ENCODE data around the gene FZD1.

Gene FZD1

DNA sequence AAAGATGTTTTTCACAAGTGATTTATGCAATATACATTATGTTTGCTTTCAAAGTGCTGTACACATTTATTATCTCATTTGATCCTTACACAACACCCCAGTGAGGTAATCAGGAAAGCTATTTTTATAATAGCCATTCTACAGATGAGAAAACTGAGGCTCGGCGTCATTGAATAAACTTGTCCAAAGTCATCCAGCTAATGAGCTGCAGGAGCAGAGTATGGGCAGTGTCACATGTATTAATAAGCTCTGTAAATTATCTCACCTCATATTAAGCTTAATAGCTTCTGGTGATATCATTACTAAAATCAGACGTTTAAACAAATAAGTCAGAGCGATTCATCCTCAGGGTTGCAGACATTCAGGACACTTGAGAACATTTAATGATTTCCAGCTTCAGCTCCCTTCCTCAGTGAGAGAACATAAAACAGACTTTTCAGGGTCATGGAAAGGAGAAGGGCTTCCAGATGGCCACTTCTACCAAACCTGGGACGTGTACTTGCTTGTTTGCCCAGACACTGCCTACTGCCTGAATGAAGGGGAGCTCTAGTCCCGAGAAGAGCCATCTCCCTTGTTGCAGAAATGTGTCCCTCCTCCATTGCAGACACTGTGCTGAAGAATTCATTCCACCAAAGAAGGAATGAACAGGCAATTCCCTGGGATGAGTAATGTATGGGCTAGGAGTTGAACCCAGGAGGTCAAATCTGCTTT is 20.5 kb upstream of the FZD1 start:
- Histone ChIP-seq H3K27me3 (ENCODE audit: low read depth, low read length) (no peaks in the 10 kb centered on the region), H3K27ac (ENCODE audit: low read length) (no peak overlapping the region), H3K4me2 (ENCODE audit: low read length) (no peak overlapping the region), H4K20me1 (ENCODE audit: insufficient read depth, low read length) (no peaks in the 10 kb centered on the region), H3K4me1 (ENCODE audit: low read length) (no peaks in the 10 kb centered on the region), H3K79me2 (ENCODE audit: low read length) (no peaks in the 10 kb centered on the region), H3K9me3 (ENCODE audit: insufficient read depth, low read length) (no peaks in the 10 kb centered on the region), H3K4me3 (ENCODE audit: low read length) (no peak overlapping the region), H3K36me3 (replicated peaks; ENCODE audit: low read depth, low read length) (no peaks in the 10 kb centered on the region), H3K9ac (ENCODE audit: low read length) (no peak overlapping the region), H2AFZ (ENCODE audit: low read depth, low read length) (no peak overlapping the region)
- TF ChIP-seq, protein P1, sequence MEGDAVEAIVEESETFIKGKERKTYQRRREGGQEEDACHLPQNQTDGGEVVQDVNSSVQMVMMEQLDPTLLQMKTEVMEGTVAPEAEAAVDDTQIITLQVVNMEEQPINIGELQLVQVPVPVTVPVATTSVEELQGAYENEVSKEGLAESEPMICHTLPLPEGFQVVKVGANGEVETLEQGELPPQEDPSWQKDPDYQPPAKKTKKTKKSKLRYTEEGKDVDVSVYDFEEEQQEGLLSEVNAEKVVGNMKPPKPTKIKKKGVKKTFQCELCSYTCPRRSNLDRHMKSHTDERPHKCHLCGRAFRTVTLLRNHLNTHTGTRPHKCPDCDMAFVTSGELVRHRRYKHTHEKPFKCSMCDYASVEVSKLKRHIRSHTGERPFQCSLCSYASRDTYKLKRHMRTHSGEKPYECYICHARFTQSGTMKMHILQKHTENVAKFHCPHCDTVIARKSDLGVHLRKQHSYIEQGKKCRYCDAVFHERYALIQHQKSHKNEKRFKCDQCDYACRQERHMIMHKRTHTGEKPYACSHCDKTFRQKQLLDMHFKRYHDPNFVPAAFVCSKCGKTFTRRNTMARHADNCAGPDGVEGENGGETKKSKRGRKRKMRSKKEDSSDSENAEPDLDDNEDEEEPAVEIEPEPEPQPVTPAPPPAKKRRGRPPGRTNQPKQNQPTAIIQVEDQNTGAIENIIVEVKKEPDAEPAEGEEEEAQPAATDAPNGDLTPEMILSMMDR (IDR thresholded peaks at IDR 0.05; ENCODE audit: low read depth, low read length) = no peak
- TF ChIP-seq EZH2phosphoT487 (IDR thresholded peaks at IDR 0.05; ENCODE audit: low read depth) = no peak

DNA sequence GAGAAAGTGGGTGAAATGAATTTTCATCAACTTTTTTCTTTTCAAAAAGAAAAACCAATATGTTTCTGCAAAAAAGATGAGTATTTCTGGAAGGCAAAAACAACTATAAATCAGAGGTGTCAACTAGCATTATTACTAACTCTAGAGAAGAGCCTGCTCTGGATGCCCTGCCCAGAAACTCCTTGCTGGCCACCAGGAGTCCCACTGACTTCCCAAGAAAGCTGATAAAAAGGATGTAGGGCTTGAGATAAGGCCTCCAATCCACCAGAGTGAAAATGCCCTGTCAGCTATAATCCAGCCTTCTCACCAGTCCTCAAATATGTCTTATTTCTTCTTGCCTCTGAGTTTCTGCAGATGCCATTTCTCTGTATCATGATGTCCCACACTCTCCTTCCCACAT is 16.7 kb upstream of the FZD1 start:
- Histone ChIP-seq H3K4me2 (ENCODE audit: low read length) (no peak overlapping the region), H3K9ac (ENCODE audit: low read length) (no peak overlapping the region), H3K9me3 (ENCODE audit: insufficient read depth, low read length) (no peaks in the 10 kb centered on the region), H3K4me1 (ENCODE audit: low read length) (no peaks in the 10 kb centered on the region), H3K79me2 (ENCODE audit: low read length) (no peaks in the 10 kb centered on the region), H3K4me3 (ENCODE audit: low read length) (no peak overlapping the region), H2AFZ (ENCODE audit: low read depth, low read length) (no peak overlapping the region), H3K27ac (ENCODE audit: low read length) (no peak overlapping the region), H3K27me3 (ENCODE audit: low read depth, low read length) (no peaks in the 10 kb centered on the region), H4K20me1 (ENCODE audit: insufficient read depth, low read length) (no peaks in the 10 kb centered on the region), H3K36me3 (replicated peaks; ENCODE audit: low read depth, low read length) (no peaks in the 10 kb centered on the region)
- TF ChIP-seq, protein P1 (IDR thresholded peaks at IDR 0.05; ENCODE audit: low read depth, low read length) = no peak
- TF ChIP-seq EZH2phosphoT487 (IDR thresholded peaks at IDR 0.05; ENCODE audit: low read depth) = no peak

DNA sequence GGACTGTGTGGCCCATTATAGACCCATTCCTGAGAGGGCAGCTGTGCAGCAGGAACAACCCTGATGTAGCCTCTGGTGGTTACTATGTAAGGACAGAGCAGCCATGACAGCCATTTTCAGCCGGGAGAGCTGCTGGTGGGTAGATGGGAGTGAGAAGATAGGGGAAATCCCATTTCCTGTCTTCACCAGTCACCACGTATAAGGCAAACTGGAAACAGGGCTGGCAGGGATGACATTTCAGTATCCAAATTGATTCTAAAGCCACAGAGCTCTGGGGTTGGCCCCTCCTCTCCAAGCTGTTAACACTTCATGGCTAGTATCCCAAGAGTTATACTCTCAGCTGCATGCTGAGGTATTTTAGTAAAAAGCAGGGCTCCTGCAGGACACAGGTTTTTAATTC is 15.2 kb upstream of the FZD1 start:
- TF ChIP-seq, protein P1 (IDR thresholded peaks at IDR 0.05; ENCODE audit: low read depth, low read length) = no peak
- no peak for TF ChIP-seq EZH2phosphoT487 (IDR thresholded peaks at IDR 0.05; ENCODE audit: low read depth)
- H3K9ac ChIP-seq (ENCODE audit: low read length) = no peak overlapping the region
- no peaks in the 10 kb centered on the region for H4K20me1 ChIP-seq (ENCODE audit: insufficient read depth, low read length)
- no peak overlapping the region for H2AFZ ChIP-seq (ENCODE audit: low read depth, low read length)
- H3K79me2 ChIP-seq (ENCODE audit: low read length) = no peaks in the 10 kb centered on the region
- no peaks in the 10 kb centered on the region for H3K36me3 ChIP-seq (replicated peaks; ENCODE audit: low read depth, low read length)
- no peak overlapping the region for H3K4me2 ChIP-seq (ENCODE audit: low read length)
- no peaks in the 10 kb centered on the region for H3K4me1 ChIP-seq (ENCODE audit: low read length)
- H3K27me3 ChIP-seq (ENCODE audit: low read depth, low read length) = no peaks in the 10 kb centered on the region
- no peak overlapping the region for H3K4me3 ChIP-seq (ENCODE audit: low read length)
- no peak overlapping the region for H3K27ac ChIP-seq (ENCODE audit: low read length)
- no peaks in the 10 kb centered on the region for H3K9me3 ChIP-seq (ENCODE audit: insufficient read depth, low read length)

DNA sequence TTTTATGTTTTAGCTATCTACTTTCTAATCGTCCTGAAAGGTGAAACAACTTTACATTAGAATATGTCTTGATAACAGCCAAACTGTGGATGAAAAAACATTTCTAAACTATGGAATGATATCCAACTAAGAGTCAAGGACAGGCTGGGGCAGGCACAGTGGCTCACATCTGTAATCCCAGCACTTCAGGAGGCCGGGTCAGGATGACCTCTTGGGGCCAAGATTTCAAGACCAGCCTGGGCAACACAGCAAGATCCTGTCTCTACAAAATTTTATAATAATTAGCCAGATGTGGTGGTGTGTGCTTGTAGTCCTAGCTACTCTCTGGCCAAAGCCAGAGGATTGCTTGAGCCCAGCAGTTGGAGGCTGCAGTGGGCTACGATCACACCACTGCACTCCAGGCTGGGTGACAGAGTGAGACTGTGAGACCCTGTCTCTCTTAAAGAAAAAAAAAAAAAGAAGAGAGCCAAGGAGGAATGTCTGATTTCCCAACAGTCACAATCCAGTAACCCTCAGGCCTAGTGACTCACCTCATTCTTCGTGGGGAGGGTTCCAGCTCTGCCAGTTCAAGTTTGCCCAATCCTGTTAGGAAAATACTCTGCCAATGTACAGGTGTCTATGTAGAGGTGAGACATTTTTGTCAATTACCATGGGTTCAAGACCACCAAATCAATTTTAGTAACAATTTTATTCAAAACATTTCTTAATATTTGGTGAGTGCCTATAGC is 14.6 kb upstream of the FZD1 start:
- H3K9me3 ChIP-seq (ENCODE audit: insufficient read depth, low read length) = no peaks in the 10 kb centered on the region
- H3K27ac ChIP-seq (ENCODE audit: low read length) = no peak overlapping the region
- no peaks in the 10 kb centered on the region for H3K79me2 ChIP-seq (ENCODE audit: low read length)
- H3K27me3 ChIP-seq (ENCODE audit: low read depth, low read length) = no peaks in the 10 kb centered on the region
- no peak for TF ChIP-seq EZH2phosphoT487 (IDR thresholded peaks at IDR 0.05; ENCODE audit: low read depth)
- TF ChIP-seq, protein P1 (IDR thresholded peaks at IDR 0.05; ENCODE audit: low read depth, low read length) = no peak
- H2AFZ ChIP-seq (ENCODE audit: low read depth, low read length) = no peak overlapping the region
- H4K20me1 ChIP-seq (ENCODE audit: insufficient read depth, low read length) = no peaks in the 10 kb centered on the region
- no peak overlapping the region for H3K9ac ChIP-seq (ENCODE audit: low read length)
- no peaks in the 10 kb centered on the region for H3K4me1 ChIP-seq (ENCODE audit: low read length)
- no peaks in the 10 kb centered on the region for H3K36me3 ChIP-seq (replicated peaks; ENCODE audit: low read depth, low read length)
- no peak overlapping the region for H3K4me3 ChIP-seq (ENCODE audit: low read length)
- H3K4me2 ChIP-seq (ENCODE audit: low read length) = no peak overlapping the region
